GM19240 (cell line): ENCODE measurements around the gene OGFOD3.
"Not testable (repeated sequence)": the region's sequence is repeated elsewhere in the genome, so short reads cannot be mapped to it uniquely, and the experiment has no call there.

ENCODE experiments used
- DNase-seq: peaks from one replicate; pipeline ENCODE4 v3.0.0; 2011; ENCODE audit warnings: low spot score; ENCODE audit not compliant: insufficient read length

The OGFOD3 gene

GRCh38 chr17:82418001-82418986, at the start of gene OGFOD3, which contains the start of gene HEXD:
Gene OGFOD3 (minus strand): TSS chr17:82418586. CDS start chr17:82418485, 101 bp downstream.
Gene HEXD (plus strand): TSS chr17:82418347. CDS start chr17:82419800, 1,453 bp downstream.
- DNase-seq: peak; percentile 87

GRCh38 chr17:82465023-82465603, 46.7 kb upstream of the OGFOD3 start:
- no peak for DNase-seq

- no peak for DNase-seq
These were observed 46.2 kb upstream of the OGFOD3 start for GRCh38 chr17:82464567-82464929.

- no peak for DNase-seq
These were observed 45.7 kb upstream of the OGFOD3 start for GRCh38 chr17:82463925-82464566.

- DNase-seq: no peak
These were observed 45.0 kb upstream of the OGFOD3 start for GRCh38 chr17:82463391-82463790.

- DNase-seq: no peak
These were observed 43.6 kb upstream of the OGFOD3 start for GRCh38 chr17:82461827-82462524.

- not testable (repeated sequence) for DNase-seq
These were observed 41.5 kb upstream of the OGFOD3 start for GRCh38 chr17:82459936-82460335.

GRCh38 chr17:82458885-82459424, 40.6 kb upstream of the OGFOD3 start:
- DNase-seq: no peak

- peak; percentile 96 for DNase-seq
These were observed 39.9 kb upstream of the OGFOD3 start, which contains the start of gene NARF for GRCh38 chr17:82458179-82458884. Gene NARF (plus strand): TSS chr17:82458741. CDS start chr17:82458804, 63 bp downstream.

GRCh38 chr17:82457929-82458178, 39.5 kb upstream of the OGFOD3 start:
- no peak for DNase-seq

- DNase-seq: no peak
These were observed 38.9 kb upstream of the OGFOD3 start for GRCh38 chr17:82457073-82457928.

GRCh38 chr17:82453706-82454105, 35.3 kb upstream of the OGFOD3 start:
- DNase-seq: not testable (repeated sequence)

GRCh38 chr17:82453151-82453550, 34.8 kb upstream of the OGFOD3 start:
- DNase-seq: not testable (repeated sequence)

GRCh38 chr17:82452162-82452561, 33.8 kb upstream of the OGFOD3 start:
- DNase-seq: no peak

GRCh38 chr17:82450357-82451106, 32.1 kb upstream of the OGFOD3 start, which contains the start of gene CYBC1:
Gene CYBC1 (minus strand): TSS chr17:82450752. CDS start chr17:82449254, 1,498 bp downstream.
- peak; percentile 80 for DNase-seq

- DNase-seq: no peak
These were observed 31.5 kb upstream of the OGFOD3 start for GRCh38 chr17:82449883-82450356.

GRCh38 chr17:82449131-82449882, 30.9 kb upstream of the OGFOD3 start:
- DNase-seq: no peak

GRCh38 chr17:82447876-82448275, 29.5 kb upstream of the OGFOD3 start:
- DNase-seq: no peak
